ENCODE data around the gene STOX1. TPM values are rescaled to one million over a fixed set of nuclear protein-coding genes. Genes with fewer than 3 reads are reported as not detected.

STOX1 gene
- total RNA-seq, 1 experiment from 2014 or later = 5.8 TPM

- H3K4me1 ChIP-seq (ENCODE audit: control insufficient read depth, insufficient read depth, low read length) = peaks cover 7% of the 10 kb centered on the region; the same call in 1 of the 2 replicates
- intact Hi-C loops (cut with micrococcal nuclease; ENCODE audit: unreplicated experiment) = no loop called here
- H3K36me3 ChIP-seq (ENCODE audit: control insufficient read depth, insufficient read depth, low read length) = no peaks in the 10 kb centered on the region
- DNase-seq (ENCODE audit: low read depth, low spot score) (no peak), ATAC-seq (no peak)
- H3K27me3 ChIP-seq (ENCODE audit: control insufficient read depth, insufficient read depth, low read length) = no peaks in the 10 kb centered on the region
- no peak overlapping the region for H3K4me3 ChIP-seq (ENCODE audit: low read depth in 2 of 2, low read length in 2 of 2)
- H3K9me3 ChIP-seq (ENCODE audit: control insufficient read depth, insufficient read depth, low read depth, low read length) = no peaks in the 10 kb centered on the region
- no peak overlapping the region for H3K27ac ChIP-seq (ENCODE audit: low read length)
- ChIA-PET CTCF (no interaction called here), POLR2A (interaction anchor here (0.6 to 0.7 kb wide), 2 partner anchors 18 to 34 kb away, joined by 3 to 6 read pairs; no protein-coding TSS in a partner anchor)
- TF ChIP-seq TCF7L2 (IDR thresholded peaks at IDR 0.05; ENCODE audit: low read depth, low read length) = no peak
- TF ChIP-seq POLR2AphosphoS5 (IDR thresholded peaks at IDR 0.05; ENCODE audit: low read depth, low read length) = no peak
- TF ChIP-seq CTCF (IDR thresholded peaks at IDR 0.05) = no peak
- TF ChIP-seq SIN3A (IDR thresholded peaks at IDR 0.05; ENCODE audit: borderline replicate concordance, insufficient read depth, low read depth, low read length) = no peak
- TF ChIP-seq, protein P1, sequence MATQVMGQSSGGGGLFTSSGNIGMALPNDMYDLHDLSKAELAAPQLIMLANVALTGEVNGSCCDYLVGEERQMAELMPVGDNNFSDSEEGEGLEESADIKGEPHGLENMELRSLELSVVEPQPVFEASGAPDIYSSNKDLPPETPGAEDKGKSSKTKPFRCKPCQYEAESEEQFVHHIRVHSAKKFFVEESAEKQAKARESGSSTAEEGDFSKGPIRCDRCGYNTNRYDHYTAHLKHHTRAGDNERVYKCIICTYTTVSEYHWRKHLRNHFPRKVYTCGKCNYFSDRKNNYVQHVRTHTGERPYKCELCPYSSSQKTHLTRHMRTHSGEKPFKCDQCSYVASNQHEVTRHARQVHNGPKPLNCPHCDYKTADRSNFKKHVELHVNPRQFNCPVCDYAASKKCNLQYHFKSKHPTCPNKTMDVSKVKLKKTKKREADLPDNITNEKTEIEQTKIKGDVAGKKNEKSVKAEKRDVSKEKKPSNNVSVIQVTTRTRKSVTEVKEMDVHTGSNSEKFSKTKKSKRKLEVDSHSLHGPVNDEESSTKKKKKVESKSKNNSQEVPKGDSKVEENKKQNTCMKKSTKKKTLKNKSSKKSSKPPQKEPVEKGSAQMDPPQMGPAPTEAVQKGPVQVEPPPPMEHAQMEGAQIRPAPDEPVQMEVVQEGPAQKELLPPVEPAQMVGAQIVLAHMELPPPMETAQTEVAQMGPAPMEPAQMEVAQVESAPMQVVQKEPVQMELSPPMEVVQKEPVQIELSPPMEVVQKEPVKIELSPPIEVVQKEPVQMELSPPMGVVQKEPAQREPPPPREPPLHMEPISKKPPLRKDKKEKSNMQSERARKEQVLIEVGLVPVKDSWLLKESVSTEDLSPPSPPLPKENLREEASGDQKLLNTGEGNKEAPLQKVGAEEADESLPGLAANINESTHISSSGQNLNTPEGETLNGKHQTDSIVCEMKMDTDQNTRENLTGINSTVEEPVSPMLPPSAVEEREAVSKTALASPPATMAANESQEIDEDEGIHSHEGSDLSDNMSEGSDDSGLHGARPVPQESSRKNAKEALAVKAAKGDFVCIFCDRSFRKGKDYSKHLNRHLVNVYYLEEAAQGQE (IDR thresholded peaks at IDR 0.05; ENCODE audit: insufficient read depth in 1 of 2, low read depth in 2 of 2, low read length in 1 of 2) = no peak
- in situ Hi-C loops (cut with HindIII; ENCODE audit: low pct_unique_long_range_greater_than_20kb, low sequenced_read_pairs) = no loop called here
- no TSS peak for BruUV-seq (replicated peaks)
Measured at GRCh38 chr10:68829521-68829920, 2.2 kb downstream of the STOX1 start.

- TF ChIP-seq TCF7L2 (IDR thresholded peaks at IDR 0.05; ENCODE audit: low read depth, low read length) (no peak), SIN3A (IDR thresholded peaks at IDR 0.05; ENCODE audit: borderline replicate concordance, insufficient read depth, low read depth, low read length) (no peak), CTCF (IDR thresholded peaks at IDR 0.05) (no peak), POLR2AphosphoS5 (IDR thresholded peaks at IDR 0.05; ENCODE audit: low read depth, low read length) (no peak)
- TF ChIP-seq, protein P1 (IDR thresholded peaks at IDR 0.05; ENCODE audit: insufficient read depth in 1 of 2, low read depth in 2 of 2, low read length in 1 of 2) = no peak
- H3K27ac ChIP-seq (ENCODE audit: low read length) = no peak overlapping the region
- ChIA-PET CTCF (no interaction called here), POLR2A (interaction anchor here (0.6 to 0.7 kb wide), 2 partner anchors 17 to 34 kb away, joined by 3 to 6 read pairs; no protein-coding TSS in a partner anchor)
- no peak overlapping the region for H3K4me3 ChIP-seq (ENCODE audit: low read depth in 2 of 2, low read length in 2 of 2)
- no peaks in the 10 kb centered on the region for H3K36me3 ChIP-seq (ENCODE audit: control insufficient read depth, insufficient read depth, low read length)
- ATAC-seq (no peak), DNase-seq (ENCODE audit: low read depth, low spot score) (no peak)
- H3K9me3 ChIP-seq (ENCODE audit: control insufficient read depth, insufficient read depth, low read depth, low read length) = no peaks in the 10 kb centered on the region
- peaks cover 7% of the 10 kb centered on the region; the same call in 1 of the 2 replicates for H3K4me1 ChIP-seq (ENCODE audit: control insufficient read depth, insufficient read depth, low read length)
- intact Hi-C loops (cut with micrococcal nuclease; ENCODE audit: unreplicated experiment) (no loop called here), in situ Hi-C loops (cut with HindIII; ENCODE audit: low pct_unique_long_range_greater_than_20kb, low sequenced_read_pairs) (no loop called here)
- H3K27me3 ChIP-seq (ENCODE audit: control insufficient read depth, insufficient read depth, low read length) = no peaks in the 10 kb centered on the region
- no TSS peak for BruUV-seq (replicated peaks)
Measured at GRCh38 chr10:68829952-68830351, 2.6 kb downstream of the STOX1 start.
